ENCODE measurements around the gene RBP5.

RBP5 gene

DNA sequence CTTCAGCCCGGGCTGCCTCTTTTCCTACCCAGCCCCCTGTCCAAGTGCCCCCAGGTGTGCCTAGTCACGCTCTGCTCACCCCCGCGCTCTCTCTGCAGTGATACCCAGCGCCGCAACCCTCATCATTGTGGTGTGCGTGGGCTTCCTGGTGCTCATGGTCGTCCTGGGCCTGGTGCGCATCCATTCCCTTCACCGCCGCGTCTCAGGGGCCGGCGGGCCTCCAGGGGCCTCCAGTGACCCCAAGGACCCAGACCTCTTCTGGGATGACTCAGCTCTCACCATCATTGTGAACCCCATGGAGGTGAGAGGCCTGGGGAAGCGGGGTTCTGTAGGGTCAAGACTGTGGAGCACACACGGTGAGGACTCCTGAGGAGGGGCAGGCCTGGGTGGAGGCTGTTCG is 28.7 kb upstream of the RBP5 start:
- no peak overlapping the region for H3K4me3 ChIP-seq (ENCODE audit: low read depth, low read length)
- TF ChIP-seq, protein P1, sequence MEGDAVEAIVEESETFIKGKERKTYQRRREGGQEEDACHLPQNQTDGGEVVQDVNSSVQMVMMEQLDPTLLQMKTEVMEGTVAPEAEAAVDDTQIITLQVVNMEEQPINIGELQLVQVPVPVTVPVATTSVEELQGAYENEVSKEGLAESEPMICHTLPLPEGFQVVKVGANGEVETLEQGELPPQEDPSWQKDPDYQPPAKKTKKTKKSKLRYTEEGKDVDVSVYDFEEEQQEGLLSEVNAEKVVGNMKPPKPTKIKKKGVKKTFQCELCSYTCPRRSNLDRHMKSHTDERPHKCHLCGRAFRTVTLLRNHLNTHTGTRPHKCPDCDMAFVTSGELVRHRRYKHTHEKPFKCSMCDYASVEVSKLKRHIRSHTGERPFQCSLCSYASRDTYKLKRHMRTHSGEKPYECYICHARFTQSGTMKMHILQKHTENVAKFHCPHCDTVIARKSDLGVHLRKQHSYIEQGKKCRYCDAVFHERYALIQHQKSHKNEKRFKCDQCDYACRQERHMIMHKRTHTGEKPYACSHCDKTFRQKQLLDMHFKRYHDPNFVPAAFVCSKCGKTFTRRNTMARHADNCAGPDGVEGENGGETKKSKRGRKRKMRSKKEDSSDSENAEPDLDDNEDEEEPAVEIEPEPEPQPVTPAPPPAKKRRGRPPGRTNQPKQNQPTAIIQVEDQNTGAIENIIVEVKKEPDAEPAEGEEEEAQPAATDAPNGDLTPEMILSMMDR (IDR thresholded peaks at IDR 0.05; ENCODE audit: low read depth, low read length), result no peak
- TF ChIP-seq, protein P2, sequence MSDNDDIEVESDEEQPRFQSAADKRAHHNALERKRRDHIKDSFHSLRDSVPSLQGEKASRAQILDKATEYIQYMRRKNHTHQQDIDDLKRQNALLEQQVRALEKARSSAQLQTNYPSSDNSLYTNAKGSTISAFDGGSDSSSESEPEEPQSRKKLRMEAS (IDR thresholded peaks at IDR 0.05; ENCODE audit: low read depth, low read length), result no peak
- no peak for TF ChIP-seq POLR2A (IDR thresholded peaks at IDR 0.05; ENCODE audit: extremely low read depth, insufficient read length)
- no peak for TF ChIP-seq MYC (IDR thresholded peaks at IDR 0.05; ENCODE audit: low read depth, low read length)
- no peak for DNase-seq (ENCODE audit: low read depth)

DNA sequence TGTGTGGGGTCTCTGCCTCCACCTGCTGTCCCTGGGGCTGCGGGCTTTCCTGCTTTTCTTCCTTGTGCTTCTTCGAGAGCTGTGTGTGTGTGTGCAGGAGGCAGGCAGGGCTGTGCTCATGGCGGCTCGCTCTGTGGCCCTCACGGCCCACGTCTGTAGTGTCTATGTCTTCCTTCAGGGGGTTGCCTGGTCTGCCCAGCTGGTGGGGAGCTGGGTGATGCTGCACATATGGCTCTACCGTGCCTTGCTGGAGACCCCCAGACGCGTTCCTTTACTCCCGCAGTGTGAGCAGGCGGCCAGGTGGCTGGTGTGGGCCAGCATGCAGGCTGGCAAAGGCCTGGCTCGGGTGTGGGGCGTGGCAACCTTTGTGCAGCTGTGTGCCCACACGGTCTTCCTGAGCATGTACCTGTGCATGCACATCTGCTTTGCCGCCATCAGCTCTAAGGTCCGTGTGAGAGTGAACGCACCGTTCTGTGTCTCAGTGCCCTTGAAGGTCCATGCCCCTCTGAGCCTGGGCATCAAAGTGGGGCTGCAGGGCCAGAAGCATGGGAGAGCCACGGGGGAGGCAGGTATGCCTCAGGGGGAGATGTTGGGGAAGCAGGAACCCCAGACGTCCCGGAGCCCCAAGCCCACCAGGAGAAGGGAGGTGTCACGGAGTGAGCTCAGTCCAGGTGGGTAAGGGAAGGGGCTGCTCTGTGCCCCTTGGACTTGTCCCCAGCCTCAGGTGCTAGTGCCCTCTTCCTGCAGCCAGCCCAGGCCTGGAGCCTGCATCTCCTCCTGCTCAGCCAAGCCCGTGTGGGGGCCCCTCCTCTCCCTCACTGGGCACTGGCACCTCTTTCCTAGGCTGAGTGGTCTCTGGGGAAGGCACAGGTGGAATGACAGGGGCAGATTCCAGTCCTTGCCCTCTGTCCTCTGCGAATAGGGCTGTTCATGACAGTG is 27.8 kb upstream of the RBP5 start:
- H3K4me3 ChIP-seq (ENCODE audit: low read depth, low read length), result no peak overlapping the region
- TF ChIP-seq, protein P1 (IDR thresholded peaks at IDR 0.05; ENCODE audit: low read depth, low read length), result no peak
- TF ChIP-seq POLR2A (IDR thresholded peaks at IDR 0.05; ENCODE audit: extremely low read depth, insufficient read length) (no peak), MYC (IDR thresholded peaks at IDR 0.05; ENCODE audit: low read depth, low read length) (no peak)
- TF ChIP-seq, protein P2 (IDR thresholded peaks at IDR 0.05; ENCODE audit: low read depth, low read length), result no peak
- DNase-seq (ENCODE audit: low read depth), result no peak

DNA sequence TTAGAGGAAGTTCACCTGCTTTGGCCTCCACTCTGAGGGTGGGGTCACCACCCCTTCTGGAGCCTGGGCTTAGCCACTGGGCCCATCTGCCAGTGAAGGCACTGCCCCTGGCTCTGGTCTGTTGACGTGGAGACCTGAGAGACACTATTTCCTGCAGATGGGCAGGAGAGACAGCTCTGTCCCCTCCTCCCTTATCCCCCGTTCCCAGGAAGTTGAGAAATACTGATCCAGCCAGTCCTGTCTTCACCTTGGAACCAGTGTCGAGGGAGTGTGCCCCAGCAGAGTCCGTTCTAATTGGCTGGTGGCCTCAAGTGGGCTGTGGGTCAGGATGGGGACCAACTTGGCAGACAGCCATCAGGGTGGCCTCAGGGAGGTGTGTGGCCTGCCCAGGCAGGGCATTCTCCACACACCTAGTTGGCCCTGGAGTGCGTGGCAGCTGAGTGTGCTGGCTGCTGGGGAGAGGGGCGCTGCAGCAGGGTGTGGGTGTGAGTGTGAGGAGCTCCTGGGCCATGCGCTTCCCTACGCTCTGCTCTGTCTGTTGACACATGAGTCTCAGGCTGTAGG is 26.9 kb upstream of the RBP5 start:
- DNase-seq (ENCODE audit: low read depth), result no peak
- H3K4me3 ChIP-seq (ENCODE audit: low read depth, low read length), result no peak overlapping the region
- TF ChIP-seq POLR2A (IDR thresholded peaks at IDR 0.05; ENCODE audit: extremely low read depth, insufficient read length) (no peak), MYC (IDR thresholded peaks at IDR 0.05; ENCODE audit: low read depth, low read length) (no peak)
- TF ChIP-seq, protein P1 (IDR thresholded peaks at IDR 0.05; ENCODE audit: low read depth, low read length), result no peak
- TF ChIP-seq, protein P2 (IDR thresholded peaks at IDR 0.05; ENCODE audit: low read depth, low read length), result no peak

DNA sequence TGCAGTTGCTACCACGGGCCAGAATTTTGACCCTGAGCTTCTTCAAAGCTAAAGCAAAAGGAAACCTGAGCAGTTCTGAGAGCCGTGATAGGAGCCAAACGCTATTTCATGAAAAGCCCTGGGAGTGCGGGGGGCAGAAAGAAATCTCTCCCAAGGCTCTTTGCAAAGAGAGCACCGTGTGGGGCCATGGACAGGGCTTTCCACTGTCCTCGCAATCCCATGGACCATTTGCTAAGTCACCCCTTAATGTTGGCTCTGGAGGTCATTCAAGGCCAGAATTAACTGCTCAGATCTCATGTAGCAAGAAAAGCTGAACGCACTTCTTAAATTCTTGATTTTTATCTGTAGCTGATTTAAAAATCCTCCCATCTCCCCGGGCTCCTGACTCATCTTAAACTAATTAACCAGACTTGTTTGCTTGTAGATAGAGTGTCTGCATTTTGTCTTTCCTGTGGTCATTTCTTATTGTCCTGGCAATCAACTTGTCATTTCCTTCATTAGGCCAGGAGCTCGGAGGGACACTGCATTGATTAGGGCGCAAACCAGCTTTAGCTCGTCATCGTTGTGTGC is 26.3 kb upstream of the RBP5 start:
- TF ChIP-seq, protein P1 (IDR thresholded peaks at IDR 0.05; ENCODE audit: low read depth, low read length), result no peak
- TF ChIP-seq, protein P2 (IDR thresholded peaks at IDR 0.05; ENCODE audit: low read depth, low read length), result no peak
- TF ChIP-seq MYC (IDR thresholded peaks at IDR 0.05; ENCODE audit: low read depth, low read length) (no peak), POLR2A (IDR thresholded peaks at IDR 0.05; ENCODE audit: extremely low read depth, insufficient read length) (no peak)
- no peak for DNase-seq (ENCODE audit: low read depth)
- H3K4me3 ChIP-seq (ENCODE audit: low read depth, low read length), result no peak overlapping the region

DNA sequence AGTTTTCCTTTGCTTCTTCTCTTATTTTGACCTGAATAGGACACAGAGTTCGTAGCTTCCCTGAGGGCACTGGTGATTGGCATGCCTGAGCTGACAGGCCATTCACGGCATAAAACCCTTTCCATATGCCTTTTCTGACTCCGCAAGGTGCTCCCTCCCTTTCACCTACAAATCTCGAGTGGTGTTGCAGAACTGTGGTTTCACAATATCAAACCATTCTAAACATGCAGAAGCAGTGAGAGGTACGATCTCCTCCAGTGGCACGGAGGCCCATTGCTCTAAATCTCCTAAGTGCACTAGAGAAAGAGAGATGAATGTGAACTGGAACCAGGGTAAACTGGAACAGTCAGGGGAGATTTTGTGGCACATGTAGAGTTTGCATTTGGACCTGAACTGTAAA is 25.4 kb upstream of the RBP5 start:
- H3K4me3 ChIP-seq (ENCODE audit: low read depth, low read length), result no peak overlapping the region
- TF ChIP-seq, protein P1 (IDR thresholded peaks at IDR 0.05; ENCODE audit: low read depth, low read length), result no peak
- no peak for TF ChIP-seq POLR2A (IDR thresholded peaks at IDR 0.05; ENCODE audit: extremely low read depth, insufficient read length)
- TF ChIP-seq MYC (IDR thresholded peaks at IDR 0.05; ENCODE audit: low read depth, low read length), result no peak
- TF ChIP-seq, protein P2 (IDR thresholded peaks at IDR 0.05; ENCODE audit: low read depth, low read length), result no peak
- no peak for DNase-seq (ENCODE audit: low read depth)
